GM12891 (cell line): ENCODE results near the gene MOV10L1.

ENCODE experiments used
- POLR2A ChIP-seq: IDR thresholded peaks from 2 replicates; pipeline ENCODE4 v1.6.1; 2011; ENCODE audit warnings: low read depth, low read length, control low read depth
- POLR2AphosphoS5 ChIP-seq: IDR thresholded peaks from 2 replicates; pipeline ENCODE4 v1.6.1; 2011; ENCODE audit warnings: low read depth, low read length, control low read depth
- POU2F2 ChIP-seq: IDR thresholded peaks from 2 replicates; pipeline ENCODE4 v1.6.1; 2011; ENCODE audit warnings: low read depth, mild to moderate bottlenecking, control low read depth, low read length, moderate library complexity
- TAF1 ChIP-seq: IDR thresholded peaks from 2 replicates; pipeline ENCODE4 v1.6.1; 2011; ENCODE audit warnings: low read depth, low read length, control low read depth

- no peak for TF ChIP-seq POLR2A
- TF ChIP-seq POLR2AphosphoS5, result no peak
- no peak for TF ChIP-seq TAF1
- TF ChIP-seq POU2F2, result no peak
These were observed 49.1 kb upstream of the MOV10L1 start for GRCh38 chr22:50040717-50041116.
